Embryonic facial prominence (tissue), 1 donor: ENCODE data around the gene VIM.

Source experiments
- DNase-seq: peaks from one replicate; pipeline ENCODE4 v3.0.0-alpha.2; 2016; ENCODE audit errors: extremely low spot score

VIM gene

GRCh38 chr10:17209881-17210280 is 18.2 kb upstream of the VIM start:
- DNase-seq: no peak

- no peak for DNase-seq
Observed at GRCh38 chr10:17210361-17210760, 17.7 kb upstream of the VIM start.

- DNase-seq: no peak
Observed at GRCh38 chr10:17212802-17213221, 15.2 kb upstream of the VIM start.

GRCh38 chr10:17213646-17214349 is 14.2 kb upstream of the VIM start:
- no peak for DNase-seq

GRCh38 chr10:17214526-17214925 is 13.5 kb upstream of the VIM start:
- no peak for DNase-seq

- DNase-seq: peak; percentile 80
Observed at GRCh38 chr10:17214971-17215781, 12.9 kb upstream of the VIM start.

GRCh38 chr10:17215782-17216122 is 12.3 kb upstream of the VIM start:
- no peak for DNase-seq

GRCh38 chr10:17216217-17216900 is 11.7 kb upstream of the VIM start:
- no peak for DNase-seq

GRCh38 chr10:17216901-17217395 is 11.1 kb upstream of the VIM start:
- DNase-seq: no peak

GRCh38 chr10:17217631-17218232 is 10.3 kb upstream of the VIM start:
- DNase-seq: no peak

GRCh38 chr10:17219024-17219423 is 9.0 kb upstream of the VIM start:
- no peak for DNase-seq

- no peak for DNase-seq
Observed at GRCh38 chr10:17220652-17221100, 7.4 kb upstream of the VIM start.

GRCh38 chr10:17222329-17222728 is 5.7 kb upstream of the VIM start:
- no peak for DNase-seq

GRCh38 chr10:17225808-17226207 is 2.2 kb upstream of the VIM start:
- no peak for DNase-seq

- no peak for DNase-seq
Observed at GRCh38 chr10:17226891-17227303, 1.1 kb upstream of the VIM start.

- DNase-seq: no peak
Observed at GRCh38 chr10:17227367-17228090, 512 bp upstream of the VIM start.

- peak; percentile 92 for DNase-seq
Observed at GRCh38 chr10:17229016-17229716, 1.1 kb downstream of the VIM start.

GRCh38 chr10:17229717-17229966 is 1.6 kb downstream of the VIM start:
- DNase-seq: no peak

- DNase-seq: peak; percentile 73
Observed at GRCh38 chr10:17229967-17230682, 2.1 kb downstream of the VIM start.

GRCh38 chr10:17231788-17232187 is 3.7 kb downstream of the VIM start:
- DNase-seq: no peak
